AG10803 (cell line): ENCODE results near the gene MED7.

ENCODE experiments used
- DNase-seq: peaks from one replicate; pipeline ENCODE4 v3.0.0; 2010; ENCODE audit warnings: low read depth
- H3K4me3 ChIP-seq: 2 replicates; pipeline ENCODE4 v1.5.1; 2011; ENCODE audit warnings: mild to moderate bottlenecking, low read length, control low read depth
- CTCF ChIP-seq: conservative IDR thresholded peaks from 2 replicates; pipeline ENCODE4 v1.5.1; 2011; ENCODE audit warnings: mild to moderate bottlenecking, low read length, control low read depth, inconsistent platforms

Gene MED7

GRCh38 chr5:157168286-157168685 is 25.6 kb upstream of the MED7 start:
- no peak overlapping the region for H3K4me3 ChIP-seq
- TF ChIP-seq CTCF: no peak
- no peak for DNase-seq

- no peak for TF ChIP-seq CTCF
- H3K4me3 ChIP-seq: no peak overlapping the region
- DNase-seq: peak; percentile 75
Observed at GRCh38 chr5:157167214-157167621, 24.6 kb upstream of the MED7 start.

- no peak for DNase-seq
- no peak for TF ChIP-seq CTCF
- H3K4me3 ChIP-seq: no peak within 1 kb of the TSS
Observed at GRCh38 chr5:157166214-157167213, 23.8 kb upstream of the MED7 start, which contains the start of gene GARIN3. Gene GARIN3, minus strand, starts transcription at chr5:157166264. Its CDS starts 96 bp downstream, at chr5:157166168.

GRCh38 chr5:157165668-157166067 is 23.0 kb upstream of the MED7 start:
- no peak for TF ChIP-seq CTCF
- H3K4me3 ChIP-seq: no peak overlapping the region

GRCh38 chr5:157165261-157165660 is 22.6 kb upstream of the MED7 start:
- no peak for TF ChIP-seq CTCF
- DNase-seq: no peak

More at GRCh38 chr5:157165668-157166067, 23.0 kb upstream of the MED7 start:
- no peak for DNase-seq

GRCh38 chr5:157164521-157164920 is 21.9 kb upstream of the MED7 start:
- no peak for TF ChIP-seq CTCF
- H3K4me3 ChIP-seq: no peak overlapping the region
- DNase-seq: no peak

More at GRCh38 chr5:157165261-157165660, 22.6 kb upstream of the MED7 start:
- H3K4me3 ChIP-seq: no peak overlapping the region
